Left ventricle myocardium inferior (tissue), 1 donor: ENCODE measurements around the gene TRIM5. TPM values are rescaled to one million over a fixed set of nuclear protein-coding genes. Genes with fewer than 3 reads are reported as not detected.
"Not testable (repeated sequence)": the region's sequence is repeated elsewhere in the genome, so short reads cannot be mapped to it uniquely, and the experiment has no call there.

ENCODE experiments used
- DNase-seq: peaks from one replicate; pipeline ENCODE4 v3.0.0-alpha.2; 2020
- H3K27ac ChIP-seq: fragments of 200-600 bp; replicated peaks from 2 replicates; pipeline ENCODE4 v1.8.0; 2021
- H3K27me3 ChIP-seq: fragments of 200-600 bp; 2 replicates; pipeline ENCODE4 v1.8.0; 2021; ENCODE audit warnings: low read depth
- H3K36me3 ChIP-seq: fragments of 200-600 bp; 2 replicates; pipeline ENCODE4 v1.8.0; 2021
- H3K4me1 ChIP-seq: fragments of 200-600 bp; 2 replicates; pipeline ENCODE4 v1.8.0; 2021
- H3K4me3 ChIP-seq: fragments of 200-600 bp; 2 replicates; pipeline ENCODE4 v1.8.0; 2021; ENCODE audit warnings: mild to moderate bottlenecking, moderate library complexity
- H3K9me3 ChIP-seq: fragments of 200-600 bp; replicated peaks from 2 replicates; pipeline ENCODE4 v1.8.0; 2021
- CTCF ChIP-seq: fragments of 200-600 bp; IDR thresholded peaks from 2 replicates; pipeline ENCODE4 v1.8.0; 2021; ENCODE audit warnings: antibody characterized with exemption, mild to moderate bottlenecking, borderline replicate concordance
- intact Hi-C: fragments of 100-400 bp; cut with micrococcal nuclease; formaldehyde crosslinking; loops from one replicate; pipeline ENCODE4 v1.11.0; 2022
- total RNA-seq: library from RNA; stranded (reverse); fragmentation: NEBNext Ultra II Directional; extraction: Animal tissue kit (Norgen Biotek cat#: 25700); gene quantifications from one replicate; pipeline ENCODE4 v1.2.1, GENCODE V29; 2021
- donor health status: DM: no; HTN: yes; CAD: no; lungs with severe emphysema.

TRIM5 gene
- total RNA-seq, 1 donor from 2014 or later, result 8.4 TPM

- H3K27me3 ChIP-seq, result no peaks in the 10 kb centered on the region
- H3K36me3 ChIP-seq, result no peaks in the 10 kb centered on the region
- no peaks in the 10 kb centered on the region for H3K9me3 ChIP-seq
- H3K4me1 ChIP-seq, result peaks cover 40% of the 10 kb centered on the region
- TF ChIP-seq CTCF, result no peak
- H3K4me3 ChIP-seq, result no peak overlapping the region
- intact Hi-C loops, result no loop called here
- DNase-seq, result no peak
- no peak overlapping the region for H3K27ac ChIP-seq
Measured at GRCh38 chr11:5686426-5686825, 1.6 kb upstream of the TRIM5 start.

GRCh38 chr11:5684036-5684645 lies 733 bp downstream of the TRIM5 start:
- DNase-seq, result no peak
- Histone ChIP-seq H3K36me3 (peaks cover 10% of the 10 kb centered on the region), H3K27ac (peak overlapping the region; percentile 96), H3K9me3 (no peaks in the 10 kb centered on the region), H3K27me3 (no peaks in the 10 kb centered on the region), H3K4me1 (peaks cover 38% of the 10 kb centered on the region), H3K4me3 (peak overlapping the region; percentile 71)
- no peak for TF ChIP-seq CTCF
- intact Hi-C loops, result no loop called here

- H3K9me3 ChIP-seq, H3K27me3 ChIP-seq, intact Hi-C loops, DNase-seq: not testable (repeated sequence)
- Histone ChIP-seq H3K4me3 (peak overlapping the region; percentile 71), H3K27ac (peak overlapping the region; percentile 96), H3K4me1 (peaks cover 38% of the 10 kb centered on the region), H3K36me3 (peaks cover 15% of the 10 kb centered on the region)
Measured at GRCh38 chr11:5683620-5684019, 1.3 kb downstream of the TRIM5 start.

- H3K4me3 ChIP-seq, DNase-seq, H3K27ac ChIP-seq, H3K9me3 ChIP-seq, H3K27me3 ChIP-seq, intact Hi-C loops: not testable (repeated sequence)
- H3K36me3 ChIP-seq, result peaks cover 22% of the 10 kb centered on the region
- H3K4me1 ChIP-seq, result peaks cover 37% of the 10 kb centered on the region
Measured at GRCh38 chr11:5682890-5683441, 1.9 kb downstream of the TRIM5 start.

- Histone ChIP-seq H3K9me3 (peaks cover 5% of the 10 kb centered on the region), H3K27ac (no peak overlapping the region), H3K36me3 (peaks cover 28% of the 10 kb centered on the region), H3K4me3 (no peak overlapping the region), H3K4me1 (peaks cover 30% of the 10 kb centered on the region), H3K27me3 (no peaks in the 10 kb centered on the region)
- intact Hi-C loops, result no loop called here
- DNase-seq, result no peak
- no peak for TF ChIP-seq CTCF
Measured at GRCh38 chr11:5679811-5680210, 5.1 kb downstream of the TRIM5 start.

GRCh38 chr11:5674391-5674790 lies 10.5 kb downstream of the TRIM5 start:
- H3K4me1 ChIP-seq, result peaks cover 6% of the 10 kb centered on the region
- no peak overlapping the region for H3K4me3 ChIP-seq
- no peak for TF ChIP-seq CTCF
- DNase-seq, result no peak
- intact Hi-C loops, result no loop called here
- peaks cover 5% of the 10 kb centered on the region for H3K9me3 ChIP-seq
- peaks cover 34% of the 10 kb centered on the region for H3K36me3 ChIP-seq
- H3K27me3 ChIP-seq, result no peaks in the 10 kb centered on the region
- H3K27ac ChIP-seq, result no peak overlapping the region
